ENCODE data around the gene C20orf173.
"Not testable (repeated sequence)": the region's sequence is repeated elsewhere in the genome, so short reads cannot be mapped to it uniquely, and the experiment has no call there.

Gene C20orf173

GRCh38 chr20:35546127-35546526 is 16.7 kb upstream of the C20orf173 start:
- no peak for DNase-seq (ENCODE audit: low spot score)

DNA sequence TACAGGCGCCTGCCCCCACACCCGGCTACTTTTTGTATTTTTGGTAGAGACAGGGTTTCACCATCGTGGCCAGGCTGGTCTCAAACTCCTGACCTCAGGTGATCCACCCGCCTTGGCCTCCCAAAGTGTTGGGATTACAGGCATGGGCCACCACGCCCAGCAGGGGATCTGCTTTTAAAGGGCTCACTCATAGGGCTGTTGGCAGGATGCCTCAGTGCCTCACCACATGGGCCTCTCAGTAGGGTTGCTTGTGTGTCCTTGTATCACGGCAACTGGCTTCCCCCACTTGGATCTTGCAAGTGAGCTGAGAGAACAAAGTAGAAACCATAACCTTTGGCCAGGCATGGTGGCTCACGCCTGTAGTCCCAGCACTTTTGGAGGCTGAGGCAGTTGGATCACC is 15.5 kb upstream of the C20orf173 start:
- not testable (repeated sequence) for DNase-seq (ENCODE audit: low spot score)

- DNase-seq (ENCODE audit: low spot score), result no peak
These were observed 15.0 kb upstream of the C20orf173 start for GRCh38 chr20:35544436-35544835.

- DNase-seq (ENCODE audit: low spot score), result no peak
These were observed 13.5 kb upstream of the C20orf173 start for GRCh38 chr20:35542990-35543389.

GRCh38 chr20:35541783-35542662 is 12.6 kb upstream of the C20orf173 start, which contains the start of gene ERGIC3:
Gene ERGIC3 (plus strand): TSS chr20:35542078. CDS start chr20:35542098, 20 bp downstream.
- peak; percentile 98 for DNase-seq (ENCODE audit: low spot score)

DNA sequence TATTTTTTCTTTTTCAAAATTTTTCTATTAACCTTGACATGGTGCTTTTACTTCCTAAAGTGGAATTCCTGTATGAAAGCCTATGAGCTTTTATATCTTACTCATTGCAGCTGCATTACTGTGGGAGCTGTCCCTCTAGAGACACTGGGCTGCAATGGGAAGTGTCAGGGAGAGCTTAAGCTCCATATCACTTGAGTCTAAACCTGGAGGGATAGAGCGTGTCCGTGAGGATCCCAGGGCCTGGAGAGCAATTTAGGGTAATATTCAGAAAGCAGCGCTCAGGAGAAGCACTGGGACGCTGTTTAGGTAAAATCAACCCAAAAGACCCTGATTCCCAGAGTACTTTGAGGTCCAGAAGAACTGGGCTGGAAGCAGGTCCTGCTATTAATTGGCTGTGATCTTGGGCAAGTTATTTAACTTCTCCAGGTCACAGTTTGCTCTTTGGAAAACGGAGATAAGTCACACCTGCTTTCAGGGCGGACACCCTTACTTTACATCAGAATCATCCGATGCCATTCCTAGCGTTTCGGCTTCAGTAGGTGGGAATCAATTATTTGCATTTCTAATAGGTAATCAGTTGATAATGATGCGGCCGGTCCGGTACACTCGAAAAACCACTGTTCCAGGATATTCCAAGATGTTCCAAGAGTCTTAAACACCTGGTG is 11.8 kb upstream of the C20orf173 start:
- DNase-seq (ENCODE audit: low spot score), result no peak

DNA sequence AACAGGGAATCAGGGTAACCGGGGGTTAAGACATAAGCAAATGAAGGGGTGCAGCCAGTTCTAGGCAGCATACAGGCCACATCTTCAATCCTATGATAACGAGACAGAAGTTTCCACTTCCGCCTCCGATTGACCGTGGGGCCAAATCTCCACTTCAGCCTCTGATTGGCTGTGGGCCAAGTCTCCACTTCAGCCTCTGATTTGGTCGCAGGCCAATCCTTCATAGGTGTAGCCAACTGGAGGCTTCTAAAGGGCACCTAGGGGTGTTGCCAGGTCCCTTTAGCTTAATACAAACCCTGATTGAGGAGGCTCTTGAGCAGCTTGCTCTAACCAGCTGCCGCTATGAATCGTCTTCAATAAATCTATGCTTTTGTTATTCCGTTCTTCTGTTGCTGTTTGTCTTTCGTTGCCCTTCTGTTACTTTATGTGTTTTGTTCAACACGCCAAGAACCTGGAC is 10.3 kb upstream of the C20orf173 start:
- DNase-seq (ENCODE audit: low spot score), result peak; percentile 48

GRCh38 chr20:35527122-35527769 is 2.2 kb downstream of the C20orf173 start:
- DNase-seq (ENCODE audit: low spot score), result no peak

- no peak for DNase-seq (ENCODE audit: low spot score)
These were observed 3.8 kb downstream of the C20orf173 start for GRCh38 chr20:35525639-35526038.

DNA sequence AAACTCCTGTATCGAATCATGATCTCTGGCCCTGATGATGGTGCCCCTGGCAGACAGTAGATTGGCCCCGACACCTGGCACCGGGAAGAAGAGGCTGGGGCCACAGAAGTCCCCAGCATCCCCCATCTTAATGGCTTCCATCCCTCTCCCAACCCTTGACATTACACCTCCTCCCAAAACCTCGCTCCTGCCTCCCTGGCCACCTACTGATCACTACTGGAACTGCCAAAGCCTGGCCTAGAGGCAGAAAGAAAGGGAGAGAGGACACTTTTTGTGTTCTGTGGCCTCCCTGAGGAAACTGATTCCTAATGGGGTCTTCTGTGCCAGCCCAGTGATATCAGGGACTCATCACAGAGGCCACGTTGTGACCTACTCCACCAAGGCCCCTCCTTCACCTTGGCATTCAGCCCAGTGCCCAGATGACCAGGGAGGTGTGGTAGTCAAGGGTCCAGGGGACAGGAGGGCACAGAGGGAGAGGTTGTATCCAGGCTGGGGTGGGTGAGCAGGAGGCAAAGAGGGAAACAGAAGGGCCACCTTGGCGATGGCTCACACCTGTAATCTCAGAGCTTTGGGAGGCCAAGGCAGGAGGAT is 6.1 kb downstream of the C20orf173 start:
- DNase-seq (ENCODE audit: low spot score), result peak; percentile 50

- DNase-seq (ENCODE audit: low spot score), result no peak
These were observed 10.5 kb downstream of the C20orf173 start for GRCh38 chr20:35518955-35519354.

DNA sequence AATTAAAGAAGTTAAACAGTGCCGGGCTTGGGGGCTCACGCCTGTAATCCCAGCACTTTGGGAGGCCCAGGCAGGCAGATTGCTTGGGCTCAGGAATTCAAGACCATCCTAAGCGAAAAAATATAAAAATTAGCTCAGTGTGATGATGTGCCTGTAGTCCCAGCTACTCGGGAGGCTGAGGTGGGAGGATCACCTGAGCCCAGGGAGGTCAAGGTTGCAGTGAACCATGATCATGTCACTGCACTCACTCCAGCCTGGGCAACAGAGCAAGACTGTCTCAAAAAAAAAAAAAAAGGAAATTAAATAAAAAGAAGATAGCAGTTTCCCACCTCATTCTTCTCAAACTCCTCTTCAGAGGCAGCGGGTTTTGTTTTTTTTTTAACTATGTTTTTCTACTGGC is 11.7 kb downstream of the C20orf173 start:
- not testable (repeated sequence) for DNase-seq (ENCODE audit: low spot score)

DNA sequence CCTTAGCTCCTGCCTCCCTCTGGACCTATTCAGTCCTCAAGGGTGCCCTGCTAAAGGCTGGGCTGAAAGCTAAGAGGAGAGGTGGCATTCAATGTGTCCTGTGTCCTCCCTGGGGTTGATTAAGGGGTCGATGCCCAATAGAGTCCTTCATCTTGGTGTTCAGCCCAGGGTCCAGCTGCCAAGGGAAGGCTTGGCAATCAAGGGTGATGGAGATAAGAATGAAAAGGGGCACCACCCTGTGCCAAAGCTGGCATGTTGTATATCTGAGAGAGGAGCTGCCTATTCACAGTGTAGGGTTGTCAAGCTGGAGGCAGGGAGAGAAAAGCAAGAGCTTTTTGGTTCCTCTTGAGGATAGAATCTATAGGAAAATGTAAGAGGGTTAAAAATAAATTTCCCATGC is 12.3 kb downstream of the C20orf173 start:
- DNase-seq (ENCODE audit: low spot score), result peak; percentile 74

DNA sequence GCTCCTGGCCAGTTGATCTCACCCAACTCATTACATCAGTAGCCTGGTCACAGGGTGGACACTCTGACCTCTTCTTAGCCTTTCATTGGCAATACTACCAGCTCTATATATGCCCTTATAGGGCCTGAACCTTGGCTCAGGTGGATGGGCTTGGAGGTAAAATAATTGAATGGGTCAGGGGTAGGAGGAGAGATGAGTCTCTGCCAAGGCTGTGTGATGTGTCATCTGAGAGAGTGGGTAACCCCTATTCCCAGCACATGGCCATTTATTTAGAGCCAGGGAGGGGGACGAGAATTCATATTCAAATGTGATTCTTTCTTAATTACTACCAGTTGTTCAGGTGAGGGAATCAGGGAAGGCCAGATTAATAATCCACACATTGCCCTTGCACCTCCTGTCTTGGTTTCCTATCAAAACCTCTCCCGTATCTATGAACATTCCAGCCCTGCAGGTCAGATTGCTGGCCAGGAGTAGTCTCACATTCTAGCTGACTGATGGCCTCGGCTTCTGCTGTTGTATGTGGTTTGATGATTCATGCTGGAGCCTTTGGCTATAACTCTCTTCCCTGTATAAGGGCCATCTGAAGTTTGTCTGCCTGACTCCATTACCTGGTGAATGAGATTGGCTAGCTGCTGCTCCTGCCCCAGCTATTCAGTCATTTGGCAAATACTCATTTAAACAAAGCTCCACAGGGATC is 13.4 kb downstream of the C20orf173 start:
- peak; percentile 38 for DNase-seq (ENCODE audit: low spot score)

DNA sequence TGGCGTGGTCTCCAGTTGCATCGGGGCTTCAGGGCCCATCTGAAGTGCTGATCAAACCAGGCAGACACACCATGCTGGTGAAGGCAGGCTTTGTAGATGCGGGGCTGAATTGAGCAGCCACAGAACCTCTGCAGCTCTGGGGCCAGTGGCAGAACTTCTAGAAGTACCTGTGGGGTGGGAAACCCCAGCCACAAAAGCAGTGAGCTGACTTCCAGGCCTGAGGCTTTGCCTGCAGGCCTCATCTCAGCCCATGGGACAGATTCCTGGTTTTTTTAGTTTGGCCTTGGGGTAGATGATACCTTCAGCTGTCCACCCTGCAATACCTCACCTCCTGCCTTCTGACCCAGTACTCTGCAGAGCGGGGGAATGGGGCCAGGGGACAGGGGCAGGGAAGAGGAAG is 14.1 kb downstream of the C20orf173 start:
- no peak for DNase-seq (ENCODE audit: low spot score)

DNA sequence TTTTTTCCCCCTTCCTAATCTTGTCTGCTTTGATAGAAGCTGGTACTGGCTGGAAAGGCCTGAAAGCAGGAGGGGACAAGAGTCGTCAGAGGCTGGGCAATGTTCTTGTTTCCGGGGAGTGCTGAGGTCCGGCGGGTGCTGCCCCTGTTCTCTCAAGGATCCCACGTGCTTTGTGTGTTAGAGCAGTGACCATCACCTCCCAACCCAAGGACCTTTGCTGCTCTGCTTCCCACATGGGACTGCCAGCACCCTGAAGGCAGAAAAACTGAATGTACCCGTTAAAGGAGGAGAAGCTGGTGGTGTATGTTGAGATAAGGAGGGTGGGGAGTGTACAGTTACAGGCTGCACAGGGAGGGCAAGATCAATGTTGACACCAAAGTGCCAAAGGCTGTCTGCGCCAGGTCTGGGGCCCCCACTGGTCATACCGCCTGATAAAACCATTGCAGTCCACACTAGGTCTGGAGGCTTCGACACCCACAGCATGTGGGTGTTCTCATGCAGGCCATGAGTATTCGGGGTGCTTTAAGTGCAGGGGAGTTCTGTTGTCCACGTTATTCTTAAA is 15.0 kb downstream of the C20orf173 start:
- DNase-seq (ENCODE audit: low spot score), result peak; percentile 86

- peak; percentile 65 for DNase-seq (ENCODE audit: low spot score)
These were observed 17.5 kb downstream of the C20orf173 start for GRCh38 chr20:35511814-35512420.

GRCh38 chr20:35510951-35511735 is 18.3 kb downstream of the C20orf173 start:
- no peak for DNase-seq (ENCODE audit: low spot score)

GRCh38 chr20:35508493-35509218 is 20.8 kb downstream of the C20orf173 start:
- DNase-seq (ENCODE audit: low spot score), result no peak

Measured in hematopoietic multipotent progenitor cell treated with erythropoietin and hydrocortisone succinate and interleukin-3 and kit ligand, for 15 days (in vitro differentiated cells).